ENCODE results near the gene CRYBG1.
"Not testable (repeated sequence)": the region's sequence is repeated elsewhere in the genome, so short reads cannot be mapped to it uniquely, and the experiment has no call there.

CRYBG1 gene

GRCh38 chr6:106515582-106515981, 155.1 kb downstream of the CRYBG1 start:
- not testable (repeated sequence) for DNase-seq (ENCODE audit: low read depth)
- peak overlapping the region; percentile 77 for H3K4me3 ChIP-seq (ENCODE audit: low read depth, low read length)

DNA sequence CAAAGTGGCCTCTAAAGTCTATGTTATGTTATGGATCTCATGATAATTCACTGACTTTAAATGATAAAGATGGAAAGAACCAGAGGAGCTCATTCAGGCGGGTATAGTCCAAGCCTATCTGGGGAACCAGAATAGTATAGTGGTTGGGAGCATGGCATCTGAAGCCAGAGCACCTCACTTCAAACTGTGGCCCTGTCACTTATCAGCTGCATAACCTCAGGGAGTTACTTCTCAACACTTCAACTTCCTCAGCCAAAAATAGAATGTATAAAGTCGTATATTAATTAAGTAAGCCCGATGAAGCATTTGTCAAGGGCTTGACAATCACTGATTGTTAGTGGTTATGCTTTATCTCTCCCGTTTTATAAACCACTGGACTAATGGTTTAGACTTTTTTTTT, 156.1 kb downstream of the CRYBG1 start:
- DNase-seq (ENCODE audit: low read depth) = no peak
- H3K4me3 ChIP-seq (ENCODE audit: low read depth, low read length) = no peak overlapping the region

GRCh38 chr6:106517706-106518105, 157.2 kb downstream of the CRYBG1 start:
- no peak overlapping the region for H3K4me3 ChIP-seq (ENCODE audit: low read depth, low read length)
- DNase-seq (ENCODE audit: low read depth) = no peak

DNA sequence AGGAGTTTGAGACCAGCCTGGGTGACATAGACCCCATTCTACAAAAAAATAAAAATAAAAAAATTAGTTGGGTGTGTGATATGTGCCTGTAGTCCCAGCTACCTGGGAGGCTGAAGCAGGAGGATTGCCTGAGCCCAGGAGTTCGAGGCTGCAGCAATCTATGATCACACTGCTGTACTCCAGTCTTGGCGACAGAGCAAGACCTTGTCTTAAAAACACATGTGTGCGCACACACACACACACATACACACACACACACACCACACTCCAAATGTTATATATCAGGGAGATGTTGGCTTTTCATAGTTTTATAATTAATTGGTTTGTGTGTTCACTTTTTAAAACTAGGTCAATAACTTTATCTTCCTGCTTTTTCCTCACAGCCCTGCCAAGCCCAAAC, 158.2 kb downstream of the CRYBG1 start:
- peak overlapping the region; percentile 33 for H3K4me3 ChIP-seq (ENCODE audit: low read depth, low read length)
- DNase-seq (ENCODE audit: low read depth) = no peak

DNA sequence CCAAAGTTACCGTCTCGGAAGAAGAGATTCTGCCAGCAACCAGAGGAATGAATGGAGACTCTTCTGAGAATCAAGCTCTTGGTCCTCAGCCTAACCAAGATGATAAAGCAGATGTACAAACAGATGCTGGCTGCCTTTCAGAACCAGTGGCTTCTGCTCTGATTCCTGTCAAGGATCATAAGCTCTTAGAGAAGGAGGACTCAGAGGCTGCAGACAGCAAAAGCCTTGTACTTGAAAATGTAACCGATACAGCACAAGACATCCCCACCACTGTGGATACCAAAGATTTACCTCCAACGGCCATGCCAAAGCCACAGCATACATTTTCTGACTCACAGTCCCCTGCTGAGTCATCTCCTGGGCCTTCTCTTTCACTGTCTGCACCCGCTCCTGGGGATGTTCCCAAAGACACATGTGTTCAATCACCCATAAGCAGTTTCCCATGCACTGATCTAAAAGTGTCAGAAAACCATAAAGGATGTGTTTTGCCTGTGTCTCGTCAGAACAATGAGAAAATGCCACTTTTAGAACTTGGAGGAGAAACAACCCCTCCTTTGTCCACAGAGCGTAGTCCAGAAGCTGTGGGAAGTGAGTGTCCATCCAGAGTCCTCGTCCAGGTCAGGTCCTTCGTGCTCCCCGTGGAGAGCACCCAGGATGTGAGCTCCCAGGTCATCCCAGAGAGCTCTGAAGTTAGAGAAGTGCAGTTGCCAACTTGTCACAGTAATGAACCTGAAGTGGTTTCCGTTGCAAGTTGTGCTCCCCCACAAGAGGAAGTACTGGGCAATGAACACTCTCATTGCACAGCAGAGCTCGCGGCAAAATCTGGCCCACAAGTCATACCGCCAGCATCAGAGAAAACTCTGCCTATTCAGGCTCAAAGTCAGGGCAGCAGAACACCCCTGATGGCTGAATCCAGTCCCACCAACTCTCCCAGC, 159.2 kb downstream of the CRYBG1 start:
- H3K4me3 ChIP-seq (ENCODE audit: low read depth, low read length) = peak overlapping the region; percentile 33
- DNase-seq (ENCODE audit: low read depth) = peak; percentile 99

DNA sequence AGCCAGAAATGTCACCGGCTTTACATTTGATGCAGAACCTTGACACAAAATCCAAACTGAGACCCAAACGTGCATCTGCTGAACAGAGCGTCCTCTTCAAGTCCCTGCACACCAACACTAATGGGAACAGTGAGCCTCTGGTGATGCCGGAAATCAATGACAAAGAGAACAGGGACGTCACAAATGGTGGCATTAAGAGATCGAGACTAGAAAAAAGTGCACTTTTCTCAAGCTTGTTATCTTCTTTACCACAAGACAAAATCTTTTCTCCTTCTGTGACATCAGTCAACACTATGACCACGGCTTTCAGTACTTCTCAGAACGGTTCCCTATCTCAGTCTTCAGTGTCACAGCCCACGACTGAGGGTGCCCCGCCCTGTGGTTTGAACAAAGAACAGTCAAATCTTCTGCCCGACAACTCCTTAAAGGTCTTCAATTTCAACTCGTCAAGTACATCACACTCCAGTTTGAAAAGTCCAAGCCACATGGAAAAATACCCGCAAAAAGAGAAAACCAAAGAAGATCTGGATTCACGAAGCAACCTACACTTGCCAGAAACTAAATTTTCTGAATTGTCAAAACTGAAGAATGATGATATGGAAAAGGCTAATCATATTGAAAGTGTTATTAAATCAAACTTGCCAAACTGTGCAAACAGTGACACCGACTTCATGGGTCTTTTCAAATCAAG, 160.3 kb downstream of the CRYBG1 start:
- no peak for DNase-seq (ENCODE audit: low read depth)

DNA sequence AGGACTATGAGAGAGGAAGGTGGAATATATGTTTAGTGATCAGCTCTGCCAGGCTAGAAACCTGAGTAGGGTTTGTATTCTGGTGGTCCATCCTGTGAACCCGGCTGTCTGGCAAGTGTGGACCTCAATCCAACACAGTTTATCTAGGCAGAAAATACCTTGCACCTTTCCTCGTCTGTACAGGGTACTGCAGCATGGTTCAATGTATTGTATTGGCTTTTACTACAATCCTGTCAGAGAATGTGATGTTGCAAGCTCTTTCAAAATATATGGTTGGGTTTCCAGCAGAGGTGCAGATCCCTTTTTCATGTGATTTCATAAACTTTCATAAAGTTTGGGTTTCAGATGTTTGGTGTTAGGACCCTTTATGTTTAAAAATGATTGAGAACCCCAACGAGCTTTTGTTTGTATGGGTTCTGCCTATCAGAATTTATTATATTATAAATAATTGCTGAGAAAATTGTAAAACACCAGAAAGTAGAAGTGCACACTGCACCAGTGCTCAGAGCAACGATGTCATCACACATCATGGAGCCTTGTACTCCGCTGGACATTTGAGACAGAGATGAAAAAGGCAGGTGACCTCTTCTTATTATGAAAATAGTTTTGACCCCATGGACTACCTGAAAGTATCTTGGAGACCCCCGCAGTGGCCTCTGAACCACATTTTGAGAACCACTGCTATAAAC, 162.2 kb downstream of the CRYBG1 start:
- no peak for DNase-seq (ENCODE audit: low read depth)
- no peak overlapping the region for H3K4me3 ChIP-seq (ENCODE audit: low read depth, low read length)

More for the DNA sequence above, 160.3 kb downstream of the CRYBG1 start:
- H3K4me3 ChIP-seq (ENCODE audit: low read depth, low read length) = no peak overlapping the region

- H3K4me3 ChIP-seq (ENCODE audit: low read depth, low read length) = no peak overlapping the region
- no peak for DNase-seq (ENCODE audit: low read depth)
Observed at GRCh38 chr6:106525107-106525881, 164.8 kb downstream of the CRYBG1 start.

GRCh38 chr6:106525882-106526275, 165.4 kb downstream of the CRYBG1 start:
- DNase-seq (ENCODE audit: low read depth) = no peak
- no peak overlapping the region for H3K4me3 ChIP-seq (ENCODE audit: low read depth, low read length)

GRCh38 chr6:106527117-106527516, 166.6 kb downstream of the CRYBG1 start:
- H3K4me3 ChIP-seq (ENCODE audit: low read depth, low read length) = no peak overlapping the region
- no peak for DNase-seq (ENCODE audit: low read depth)

- H3K4me3 ChIP-seq (ENCODE audit: low read depth, low read length) = no peak overlapping the region
- DNase-seq (ENCODE audit: low read depth) = peak; percentile 92
Observed at GRCh38 chr6:106527979-106528378, 167.5 kb downstream of the CRYBG1 start.

DNA sequence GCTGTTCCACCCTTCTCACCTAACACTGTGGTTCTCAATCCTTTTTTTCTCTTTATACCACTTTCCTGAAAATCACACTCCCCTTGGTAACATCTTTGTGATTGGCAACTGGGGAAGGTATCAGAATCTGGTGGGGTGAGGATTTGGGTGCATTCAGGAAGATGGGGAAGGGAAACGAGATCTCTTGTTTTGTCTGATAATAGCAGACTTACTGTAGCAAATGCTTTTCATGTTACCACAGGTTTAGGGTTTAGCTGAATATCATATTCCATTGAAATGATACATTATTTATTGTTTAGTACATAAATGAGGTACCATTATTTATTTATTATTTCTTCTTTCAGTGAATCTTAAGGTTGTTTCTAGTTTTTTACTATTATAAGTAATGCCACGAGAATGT, 168.0 kb downstream of the CRYBG1 start:
- no peak for DNase-seq (ENCODE audit: low read depth)
- no peak overlapping the region for H3K4me3 ChIP-seq (ENCODE audit: low read depth, low read length)

DNA sequence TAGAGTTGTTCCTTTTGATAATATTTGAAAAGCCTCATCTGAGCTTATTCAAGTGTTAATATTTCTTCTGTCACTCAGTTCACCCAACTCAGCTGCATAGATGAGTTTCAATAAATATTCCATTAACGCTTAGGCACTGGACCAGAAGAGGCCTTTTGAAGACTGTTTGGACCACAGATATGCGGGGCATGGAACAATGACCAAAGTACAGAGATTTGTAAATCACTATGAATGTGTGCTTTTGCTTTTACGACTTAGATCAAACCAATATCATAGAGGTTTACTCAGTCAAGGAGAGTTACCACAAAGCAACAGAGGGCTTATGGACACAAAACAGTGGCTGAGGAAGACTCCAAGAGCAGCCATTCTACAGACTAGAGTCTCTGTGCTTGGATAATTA, 168.9 kb downstream of the CRYBG1 start:
- H3K4me3 ChIP-seq (ENCODE audit: low read depth, low read length) = no peak overlapping the region
- no peak for DNase-seq (ENCODE audit: low read depth)

DNA sequence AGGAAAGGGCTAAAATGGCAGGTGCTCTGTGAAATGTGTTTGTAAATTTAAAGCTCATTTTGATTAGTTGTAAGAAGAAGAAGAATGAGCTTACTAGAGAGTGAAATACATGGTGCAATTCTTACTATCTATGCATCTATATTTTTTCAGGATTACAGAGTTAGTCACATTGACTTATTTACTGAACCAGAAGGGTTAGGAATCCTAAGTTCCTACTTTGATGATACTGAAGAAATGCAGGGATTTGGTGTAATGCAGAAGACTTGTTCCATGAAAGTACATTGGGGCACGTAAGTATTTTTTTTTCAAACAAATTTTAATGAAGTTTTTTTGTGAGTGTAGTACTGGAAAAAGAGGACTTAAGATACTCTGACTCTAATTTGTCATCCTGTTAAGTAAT, 169.5 kb downstream of the CRYBG1 start:
- H3K4me3 ChIP-seq (ENCODE audit: low read depth, low read length) = no peak overlapping the region
- no peak for DNase-seq (ENCODE audit: low read depth)

GRCh38 chr6:106530502-106530901, 170.0 kb downstream of the CRYBG1 start:
- DNase-seq (ENCODE audit: low read depth) = no peak
- H3K4me3 ChIP-seq (ENCODE audit: low read depth, low read length) = no peak overlapping the region

- DNase-seq (ENCODE audit: low read depth) = no peak
- H3K4me3 ChIP-seq (ENCODE audit: low read depth, low read length) = no peak overlapping the region
Observed at GRCh38 chr6:106533054-106533453, 172.5 kb downstream of the CRYBG1 start.

DNA sequence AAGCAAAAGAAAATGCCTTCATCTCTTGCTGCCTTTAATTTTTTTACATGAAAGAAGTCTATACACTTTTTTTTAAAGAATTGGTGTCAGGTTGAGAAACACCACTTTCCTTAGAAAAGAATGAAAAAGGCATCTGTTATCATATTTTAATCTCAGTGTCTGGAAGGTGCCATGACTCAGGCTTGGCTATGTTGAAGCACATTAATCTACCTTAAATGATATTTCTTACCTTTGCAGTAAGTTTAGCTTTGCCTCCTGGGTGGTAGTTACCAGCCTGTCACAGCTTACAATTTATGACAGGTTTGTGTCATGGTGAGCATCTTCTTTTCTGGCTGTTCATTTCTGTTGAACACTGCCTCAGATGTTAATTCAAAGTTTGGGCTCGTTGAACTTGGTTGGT, 173.5 kb downstream of the CRYBG1 start:
- H3K4me3 ChIP-seq (ENCODE audit: low read depth, low read length) = no peak overlapping the region
- no peak for DNase-seq (ENCODE audit: low read depth)

- no peak overlapping the region for H3K4me3 ChIP-seq (ENCODE audit: low read depth, low read length)
- no peak for DNase-seq (ENCODE audit: low read depth)
Observed at GRCh38 chr6:106534564-106534982, 174.1 kb downstream of the CRYBG1 start.

- DNase-seq (ENCODE audit: low read depth) = no peak
- no peak overlapping the region for H3K4me3 ChIP-seq (ENCODE audit: low read depth, low read length)
Observed at GRCh38 chr6:106535012-106535411, 174.5 kb downstream of the CRYBG1 start.

All from skeletal muscle cell (primary cell).